Gastroesophageal sphincter (tissue), 4 donors: ENCODE measurements around the gene PLEKHM2. TPM values are rescaled to one million over a fixed set of nuclear protein-coding genes. Genes with fewer than 3 reads are reported as not detected.

Experiments
- ATAC-seq: fragments of 150-250 bp; one replicate; pipeline ENCODE4 v1.9.1; 2016; ENCODE audit warnings: mild to moderate bottlenecking, moderate library complexity
- H3K27ac ChIP-seq, 4 donors: fragments of 200-600 bp; sonication (generic) in 3 of 4; 1 replicate in 3 of 4; 2 replicates in 1 of 4; pipeline ENCODE4 v1.5.1; 2016 to 2019
- H3K27me3 ChIP-seq: fragments of 200-600 bp; sonication (generic); one replicate; pipeline ENCODE4 v1.5.1; 2019
- H3K36me3 ChIP-seq, 2 donors: fragments of 200-600 bp; sonication (generic); one replicate each; pipeline ENCODE4 v1.5.1; 2019; ENCODE audit warnings: control low read depth in 1 of 2
- H3K4me1 ChIP-seq, 3 donors: fragments of 200-600 bp; sonication (generic); 1 replicate in 2 of 3; 2 replicates in 1 of 3; pipeline ENCODE4 v1.5.1; 2016 to 2019; ENCODE audit warnings: control low read depth in 2 of 3
- H3K4me3 ChIP-seq, 2 donors: fragments of 200-600 bp; sonication (generic); one replicate each; pipeline ENCODE4 v1.5.1; 2019; ENCODE audit warnings: mild to moderate bottlenecking in 1 of 2, moderate library complexity in 1 of 2
- H3K9me3 ChIP-seq, 3 donors: fragments of 200-600 bp; sonication (generic); one replicate each; pipeline ENCODE4 v1.5.1; 2017 to 2019; ENCODE audit warnings: control low read depth in 2 of 3
- EP300 ChIP-seq: sonication (generic); formaldehyde crosslinking; IDR thresholded peaks from one replicate; pipeline ENCODE4 v1.6.1; 2017; ENCODE audit warnings: antibody characterized with exemption, mild to moderate bottlenecking
- POLR2A ChIP-seq, 2 donors: fragments of 450-650 bp; IDR thresholded peaks; one replicate each; pipeline ENCODE4 v1.6.1; 2017; ENCODE audit warnings: antibody characterized with exemption in 2 of 2, mild to moderate bottlenecking in 2 of 2, moderate library complexity in 1 of 2
- POLR2AphosphoS5 ChIP-seq: sonication (generic); formaldehyde crosslinking; IDR thresholded peaks from one replicate; pipeline ENCODE4 v1.6.1; 2017; ENCODE audit warnings: antibody characterized with exemption
- WGBS, 2 donors: methylation state at CpG; one replicate each; pipeline ENCODE4 v1.1.5; 2018; ENCODE audit warnings: low coverage in 1 of 2; 5-methylcytosine and 5-hydroxymethylcytosine counted together
- total RNA-seq, 4 donors: library from RNA; depleted of rRNA; stranded (reverse); fragments of >200 nt; gene quantifications; one replicate each; pipeline ENCODE4 v1.1.0, GENCODE V29; 2016
- TF ChIP-seq, protein P1 (sequence below), 4 experiments: fragments of 200-600 bp in 2 of 4; fragments of 450-650 bp in 2 of 4; sonication (generic) in 1 of 4; IDR thresholded peaks; one replicate each; pipeline ENCODE4 v1.5.1; 2017 to 2019; ENCODE audit warnings: antibody characterized with exemption in 4 of 4, mild to moderate bottlenecking in 2 of 4, moderate library complexity in 2 of 4

The PLEKHM2 gene
- total RNA-seq, 4 donors from 2014 or later = 32.1 to 65.2 (median 41.8) TPM

DNA sequence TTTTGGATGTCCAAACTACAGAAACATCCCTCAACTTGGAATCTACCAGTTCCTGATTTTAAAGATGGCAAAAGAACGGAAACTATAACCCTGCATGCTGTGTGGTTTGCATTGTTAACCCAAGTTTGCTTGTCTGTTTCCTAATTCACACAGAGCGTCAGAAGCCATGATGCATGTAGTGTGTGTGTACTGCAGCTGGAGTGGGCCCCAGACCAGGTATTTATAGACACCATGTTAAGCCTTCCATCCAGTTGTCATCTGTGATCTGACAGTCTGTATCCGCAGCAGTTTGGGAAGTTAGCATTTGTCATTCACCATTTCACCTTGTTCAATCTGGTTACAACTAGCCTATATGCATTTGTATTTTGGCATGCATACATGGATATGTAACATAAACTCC is 27.7 kb upstream of the PLEKHM2 start:
- no peak for ATAC-seq
- TF ChIP-seq POLR2AphosphoS5 = no peak
- TF ChIP-seq EP300 = no peak
- TF ChIP-seq, protein P1, sequence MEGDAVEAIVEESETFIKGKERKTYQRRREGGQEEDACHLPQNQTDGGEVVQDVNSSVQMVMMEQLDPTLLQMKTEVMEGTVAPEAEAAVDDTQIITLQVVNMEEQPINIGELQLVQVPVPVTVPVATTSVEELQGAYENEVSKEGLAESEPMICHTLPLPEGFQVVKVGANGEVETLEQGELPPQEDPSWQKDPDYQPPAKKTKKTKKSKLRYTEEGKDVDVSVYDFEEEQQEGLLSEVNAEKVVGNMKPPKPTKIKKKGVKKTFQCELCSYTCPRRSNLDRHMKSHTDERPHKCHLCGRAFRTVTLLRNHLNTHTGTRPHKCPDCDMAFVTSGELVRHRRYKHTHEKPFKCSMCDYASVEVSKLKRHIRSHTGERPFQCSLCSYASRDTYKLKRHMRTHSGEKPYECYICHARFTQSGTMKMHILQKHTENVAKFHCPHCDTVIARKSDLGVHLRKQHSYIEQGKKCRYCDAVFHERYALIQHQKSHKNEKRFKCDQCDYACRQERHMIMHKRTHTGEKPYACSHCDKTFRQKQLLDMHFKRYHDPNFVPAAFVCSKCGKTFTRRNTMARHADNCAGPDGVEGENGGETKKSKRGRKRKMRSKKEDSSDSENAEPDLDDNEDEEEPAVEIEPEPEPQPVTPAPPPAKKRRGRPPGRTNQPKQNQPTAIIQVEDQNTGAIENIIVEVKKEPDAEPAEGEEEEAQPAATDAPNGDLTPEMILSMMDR (IDR thresholded peaks at IDR 0.05) = no peak
- TF ChIP-seq POLR2A (IDR thresholded peaks at IDR 0.05) = no peak
- Histone ChIP-seq H3K27me3 (no peaks in the 10 kb centered on the region), H3K4me3 (no peak overlapping the region), H3K27ac (no peak overlapping the region), H3K36me3 (peaks cover 13 to 96% of the 10 kb centered on the region in 2 donors), H3K9me3 (no peaks in the 10 kb centered on the region), H3K4me1 (no peaks in the 10 kb centered on the region)
- whole genome bisulfite sequencing, 2 donors = 86 to 92% methylated on average over 3 of the region's 3 CpGs

DNA sequence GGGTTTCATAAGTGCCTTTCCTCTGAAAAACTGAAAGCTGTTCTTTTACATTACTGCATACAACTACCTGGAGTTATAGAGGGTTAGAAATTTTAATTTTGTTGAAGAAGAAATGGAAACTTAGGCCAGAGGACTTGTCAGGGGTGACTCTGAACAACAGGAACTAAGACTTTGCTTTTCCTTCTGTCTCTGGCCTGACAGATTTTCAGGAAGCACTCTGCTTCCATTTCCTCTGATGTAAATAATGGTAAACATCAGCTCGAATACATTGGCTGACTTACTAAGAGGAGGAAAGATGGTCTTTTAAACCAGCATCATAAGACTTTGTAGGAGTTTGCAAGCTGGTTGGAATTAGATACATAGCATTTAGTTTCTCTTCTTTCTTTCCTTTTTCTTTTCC is 27.1 kb upstream of the PLEKHM2 start:
- 19 to 22% methylated on average over 1 of the region's 1 CpG for WGBS, 2 donors
- Histone ChIP-seq H3K27me3 (no peaks in the 10 kb centered on the region), H3K4me3 (no peak overlapping the region), H3K27ac (no peak overlapping the region), H3K9me3 (no peaks in the 10 kb centered on the region), H3K4me1 (no peaks in the 10 kb centered on the region), H3K36me3 (peaks cover 14 to 96% of the 10 kb centered on the region in 2 donors)
- ATAC-seq = no peak
- TF ChIP-seq, protein P1 (IDR thresholded peaks at IDR 0.05) = no peak
- TF ChIP-seq EP300 (no peak), POLR2AphosphoS5 (no peak), POLR2A (IDR thresholded peaks at IDR 0.05) (no peak)

DNA sequence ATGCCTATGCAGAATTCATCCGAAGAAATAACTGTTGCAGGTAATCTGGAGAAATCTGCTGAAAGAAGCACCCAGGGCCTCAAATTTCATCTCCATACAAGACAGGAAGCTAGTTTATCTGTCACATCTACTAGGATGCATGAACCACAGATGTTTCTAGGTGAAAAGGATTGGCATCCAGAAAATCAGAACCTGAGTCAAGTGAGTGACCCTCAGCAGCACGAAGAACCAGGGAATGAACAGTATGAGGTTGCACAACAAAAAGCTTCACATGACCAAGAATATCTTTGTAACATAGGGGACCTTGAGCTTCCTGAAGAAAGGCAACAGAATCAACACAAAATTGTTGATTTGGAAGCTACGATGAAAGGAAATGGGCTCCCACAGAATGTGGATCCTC is 24.0 kb upstream of the PLEKHM2 start:
- Histone ChIP-seq H3K36me3 (peaks cover 14 to 81% of the 10 kb centered on the region in 2 donors), H3K27me3 (no peaks in the 10 kb centered on the region), H3K27ac (no peak overlapping the region), H3K4me1 (no peaks in the 10 kb centered on the region), H3K9me3 (no peaks in the 10 kb centered on the region), H3K4me3 (no peak overlapping the region)
- ATAC-seq = no peak
- TF ChIP-seq POLR2A (IDR thresholded peaks at IDR 0.05) (no peak), POLR2AphosphoS5 (no peak), EP300 (no peak)
- TF ChIP-seq, protein P1 (IDR thresholded peaks at IDR 0.05) = no peak
- 86 to 100% methylated on average over 2 to 3 of the region's 3 CpGs for WGBS, 2 donors

DNA sequence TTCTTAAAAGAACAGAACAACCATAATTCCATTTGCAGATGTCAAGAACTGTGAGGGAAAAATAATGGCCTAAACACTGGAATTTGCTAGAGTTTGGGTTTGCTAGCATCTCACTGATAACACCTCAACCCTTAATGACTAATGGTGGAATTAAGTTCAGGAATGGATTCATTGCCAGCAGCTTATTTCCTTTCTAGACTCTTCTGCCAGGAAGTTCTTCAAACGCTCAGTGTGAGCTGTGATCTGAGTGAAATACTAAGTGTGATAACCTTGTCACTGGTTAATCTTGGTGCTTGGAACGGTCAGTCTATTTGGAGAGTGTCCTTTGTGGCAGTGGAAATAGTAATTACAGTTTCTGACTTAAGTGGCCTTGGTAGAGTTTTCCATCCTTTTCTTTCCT is 21.6 kb upstream of the PLEKHM2 start:
- H3K27ac ChIP-seq = no peak overlapping the region
- no peaks in the 10 kb centered on the region for H3K4me1 ChIP-seq
- no peaks in the 10 kb centered on the region for H3K9me3 ChIP-seq
- peaks cover 14 to 57% of the 10 kb centered on the region in 2 donors for H3K36me3 ChIP-seq
- no peaks in the 10 kb centered on the region for H3K27me3 ChIP-seq
- H3K4me3 ChIP-seq = no peak overlapping the region
- ATAC-seq = no peak
- TF ChIP-seq POLR2A (IDR thresholded peaks at IDR 0.05) (no peak), EP300 (no peak), POLR2AphosphoS5 (no peak)
- TF ChIP-seq, protein P1 (IDR thresholded peaks at IDR 0.05) = no peak
- 67 to 80% methylated on average over 2 of the region's 2 CpGs for WGBS, 2 donors

DNA sequence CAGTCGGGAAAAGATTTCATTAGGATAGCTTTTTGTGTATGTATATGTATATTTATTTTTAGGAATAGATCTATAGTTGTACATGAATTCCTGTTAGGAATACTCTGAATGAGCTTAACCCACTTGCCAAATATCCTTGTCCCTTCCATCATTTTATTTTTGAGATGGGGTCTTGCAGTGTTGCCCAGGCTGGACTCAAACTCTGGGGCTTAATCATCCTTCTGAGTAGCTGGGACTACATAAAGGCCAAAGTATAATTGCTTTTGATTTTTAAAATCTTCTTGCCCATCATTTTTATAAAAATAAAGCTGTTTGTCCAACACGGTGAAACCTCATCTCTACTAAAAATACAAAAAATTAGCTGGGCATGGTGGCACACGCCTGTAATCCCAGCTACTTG is 20.2 kb upstream of the PLEKHM2 start:
- Histone ChIP-seq H3K27me3 (no peaks in the 10 kb centered on the region), H3K36me3 (peaks cover 14 to 45% of the 10 kb centered on the region in 2 donors), H3K9me3 (no peaks in the 10 kb centered on the region), H3K4me3 (no peak overlapping the region), H3K4me1 (no peaks in the 10 kb centered on the region), H3K27ac (no peak overlapping the region)
- WGBS, 2 donors = 93 to 94% methylated on average over 1 to 3 of the region's 3 CpGs
- TF ChIP-seq, protein P1 (IDR thresholded peaks at IDR 0.05) = no peak
- TF ChIP-seq POLR2AphosphoS5 (no peak), EP300 (no peak), POLR2A (IDR thresholded peaks at IDR 0.05) (no peak)
- no peak for ATAC-seq
